GM21528 (cell line): ENCODE results near the gene CABP1.
A peak's percentile ranks its signal among the peaks of the same experiment; 100 is the strongest.
"Not testable (repeated sequence)": the region's sequence is repeated elsewhere in the genome, so short reads cannot be mapped to it uniquely, and the experiment has no call there.

Experiments
- ATAC-seq: cut with Tn5 transposase; IDR thresholded peaks from one replicate; pipeline ENCODE4 v1.9.1; 2021; ENCODE audit warnings: mild to moderate bottlenecking, moderate library complexity; ENCODE audit not compliant: unreplicated experiment, low FRiP score

CABP1 gene

GRCh38 chr12:120639771-120640721 is at the start of gene CABP1:
Gene CABP1 (plus strand): TSS chr12:120640626. CDS start chr12:120640686, 60 bp downstream.
- peak; percentile 59 for ATAC-seq

- ATAC-seq = no peak
These were observed 49.6 kb upstream of the CABP1 start for GRCh38 chr12:120590741-120591407.

GRCh38 chr12:120592121-120593049 is 48.0 kb upstream of the CABP1 start:
- ATAC-seq = no peak

- ATAC-seq = no peak
These were observed 43.5 kb upstream of the CABP1 start for GRCh38 chr12:120596901-120597300.

GRCh38 chr12:120597861-120598260 is 42.6 kb upstream of the CABP1 start:
- no peak for ATAC-seq

- no peak for ATAC-seq
These were observed 41.6 kb upstream of the CABP1 start for GRCh38 chr12:120598674-120599463.

GRCh38 chr12:120599672-120600552 is 40.5 kb upstream of the CABP1 start:
- ATAC-seq = no peak

GRCh38 chr12:120602416-120602815 is 38.0 kb upstream of the CABP1 start:
- not testable (repeated sequence) for ATAC-seq

GRCh38 chr12:120610560-120610959 is 29.9 kb upstream of the CABP1 start:
- no peak for ATAC-seq

GRCh38 chr12:120611534-120611933 is 28.9 kb upstream of the CABP1 start:
- ATAC-seq = not testable (repeated sequence)

GRCh38 chr12:120614848-120615247 is 25.6 kb upstream of the CABP1 start:
- ATAC-seq = no peak

GRCh38 chr12:120617193-120617592 is 23.2 kb upstream of the CABP1 start:
- not testable (repeated sequence) for ATAC-seq

- ATAC-seq = not testable (repeated sequence)
These were observed 22.7 kb upstream of the CABP1 start for GRCh38 chr12:120617767-120618166.

- no peak for ATAC-seq
These were observed 21.3 kb upstream of the CABP1 start for GRCh38 chr12:120618954-120619615.

GRCh38 chr12:120620624-120621023 is 19.8 kb upstream of the CABP1 start:
- no peak for ATAC-seq

GRCh38 chr12:120625557-120626419 is 14.6 kb upstream of the CABP1 start:
- no peak for ATAC-seq

- ATAC-seq = no peak
These were observed 11.5 kb upstream of the CABP1 start for GRCh38 chr12:120628919-120629318.
